Activated CD8-positive, alpha-beta memory T cell treated with anti-CD3 and anti-CD28 coated beads for 24 hours (primary cell): Measurements from ENCODE around the gene CLDN17.

Experiments used
- DNase-seq: peaks from one replicate; pipeline ENCODE4 v3.0.0-alpha.2; 2020

CLDN17 gene

GRCh38 chr21:30166705-30167104, at the start of gene CLDN17:
Gene CLDN17 (minus strand): TSS chr21:30166805. CDS start chr21:30166617, 188 bp downstream.
- DNase-seq, result no peak

- DNase-seq, result no peak
These were observed 49.6 kb upstream of the CLDN17 start, which contains the start of gene CLDN8 for GRCh38 chr21:30216041-30216723. Gene CLDN8 (minus strand): TSS chr21:30216097. CDS start chr21:30215925, 172 bp downstream.

- no peak for DNase-seq
These were observed 44.5 kb upstream of the CLDN17 start for GRCh38 chr21:30211071-30211470.

- no peak for DNase-seq
These were observed 43.0 kb upstream of the CLDN17 start for GRCh38 chr21:30209601-30210000.

- no peak for DNase-seq
These were observed 40.6 kb upstream of the CLDN17 start for GRCh38 chr21:30207252-30207579.

GRCh38 chr21:30206551-30207251, 40.1 kb upstream of the CLDN17 start:
- no peak for DNase-seq

- no peak for DNase-seq
These were observed 33.4 kb upstream of the CLDN17 start for GRCh38 chr21:30200000-30200399.

- DNase-seq, result no peak
These were observed 28.2 kb upstream of the CLDN17 start for GRCh38 chr21:30194701-30195299.

GRCh38 chr21:30193201-30193600, 26.6 kb upstream of the CLDN17 start:
- no peak for DNase-seq

GRCh38 chr21:30190554-30190953, 23.9 kb upstream of the CLDN17 start:
- no peak for DNase-seq

GRCh38 chr21:30189773-30190172, 23.2 kb upstream of the CLDN17 start:
- no peak for DNase-seq

GRCh38 chr21:30186242-30186641, 19.6 kb upstream of the CLDN17 start:
- no peak for DNase-seq

GRCh38 chr21:30168086-30168485, 1.5 kb upstream of the CLDN17 start:
- DNase-seq, result no peak

GRCh38 chr21:30166171-30166570, 434 bp downstream of the CLDN17 start:
- DNase-seq, result no peak

- DNase-seq, result no peak
These were observed 1.8 kb downstream of the CLDN17 start for GRCh38 chr21:30164796-30165195.

GRCh38 chr21:30153697-30154340, 12.8 kb downstream of the CLDN17 start:
- DNase-seq, result no peak

- no peak for DNase-seq
These were observed 13.8 kb downstream of the CLDN17 start for GRCh38 chr21:30152792-30153191.

GRCh38 chr21:30148906-30149305, 17.7 kb downstream of the CLDN17 start:
- no peak for DNase-seq

- DNase-seq, result no peak
These were observed 19.9 kb downstream of the CLDN17 start for GRCh38 chr21:30146558-30147282.

- DNase-seq, result no peak
These were observed 28.1 kb downstream of the CLDN17 start for GRCh38 chr21:30138483-30138882.

- no peak for DNase-seq
These were observed 37.4 kb downstream of the CLDN17 start for GRCh38 chr21:30129246-30129645.

- DNase-seq, result no peak
These were observed 40.0 kb downstream of the CLDN17 start for GRCh38 chr21:30126576-30126975.

GRCh38 chr21:30117631-30118030, 49.0 kb downstream of the CLDN17 start:
- DNase-seq, result no peak
